Keratinocyte (primary cell): ENCODE measurements around the gene WIPF3. TPM values are rescaled to one million over a fixed set of nuclear protein-coding genes. Genes with fewer than 3 reads are reported as not detected.

Experiments
- DNase-seq: peaks from one replicate; pipeline ENCODE4 v3.0.0-alpha.2; 2011; ENCODE audit warnings: low read depth, missing footprints, low spot score
- FAIRE-seq: peaks from 2 replicates; lab custom pipeline; 2011; peaks lifted over from hg19 to GRCh38; lab: Jason Lieb, UNC
- H2AFZ ChIP-seq: 2 replicates; pipeline ENCODE4 v1.6.0; 2012; ENCODE audit warnings: low read length, control low read depth, inconsistent platforms; ENCODE audit not compliant: control insufficient read depth
- H3K27ac ChIP-seq: 2 replicates; pipeline ENCODE4 v1.5.1; 2011; ENCODE audit warnings: low read length; ENCODE audit not compliant: control insufficient read depth, insufficient read depth
- H3K27me3 ChIP-seq: 3 replicates; pipeline ENCODE4 v1.6.0; 2011; ENCODE audit warnings: low read length; ENCODE audit not compliant: control insufficient read depth, insufficient read depth; ENCODE audit errors: extremely low read depth
- H3K36me3 ChIP-seq, 2 experiments: 2 replicates in 1 of 2; 3 replicates in 1 of 2; pipeline ENCODE4 v1.5.1; 2011; ENCODE audit warnings: low read length in 2 of 2, mild to moderate bottlenecking in 1 of 2; ENCODE audit not compliant: control insufficient read depth in 2 of 2, insufficient read depth in 2 of 2; ENCODE audit errors: extremely low read depth in 1 of 2
- H3K4me1 ChIP-seq: 3 replicates; pipeline ENCODE4 v1.5.1; 2011; ENCODE audit warnings: low read length; ENCODE audit not compliant: control insufficient read depth, insufficient read depth; ENCODE audit errors: extremely low read depth
- H3K4me2 ChIP-seq: 3 replicates; pipeline ENCODE4 v1.6.0; 2011; ENCODE audit warnings: low read depth, low read length; ENCODE audit not compliant: control insufficient read depth, insufficient read depth; ENCODE audit errors: extremely low read depth
- H3K4me3 ChIP-seq, 3 experiments: fragments of 200-600 bp in 1 of 3; sonication (generic) in 1 of 3; 2 replicates in 2 of 3; 3 replicates in 1 of 3; pipeline ENCODE4 v1.5.1; 2011 to 2016; ENCODE audit warnings: low read length in 3 of 3, mild to moderate bottlenecking in 3 of 3, control low read depth in 2 of 3, inconsistent platforms in 1 of 3, low read depth in 1 of 3, mixed read lengths in 1 of 3, mixed run types in 1 of 3, moderate library complexity in 1 of 3; ENCODE audit not compliant: control insufficient read depth in 2 of 3, insufficient read depth in 2 of 3; ENCODE audit errors: extremely low read depth in 1 of 3
- H3K79me2 ChIP-seq: 2 replicates; pipeline ENCODE4 v1.6.0; 2012; ENCODE audit warnings: low read length; ENCODE audit not compliant: control insufficient read depth, insufficient read depth
- H3K9ac ChIP-seq: 3 replicates; pipeline ENCODE4 v1.6.0; 2011; ENCODE audit warnings: low read length; ENCODE audit not compliant: control insufficient read depth, insufficient read depth; ENCODE audit errors: extremely low read depth
- H3K9me1 ChIP-seq: 3 replicates; pipeline ENCODE4 v1.6.0; 2011; ENCODE audit warnings: low read length; ENCODE audit not compliant: control insufficient read depth, insufficient read depth; ENCODE audit errors: extremely low read depth
- H3K9me3 ChIP-seq: 2 replicates; pipeline ENCODE4 v1.5.1; 2012; ENCODE audit warnings: low read depth, low read length; ENCODE audit not compliant: control insufficient read depth
- H4K20me1 ChIP-seq: 3 replicates; pipeline ENCODE4 v1.6.0; 2011; ENCODE audit warnings: low read length; ENCODE audit not compliant: control insufficient read depth, insufficient read depth; ENCODE audit errors: extremely low read depth
- CTCF ChIP-seq, 3 experiments: IDR thresholded peaks in 1 of 3; conservative IDR thresholded peaks in 1 of 3; optimal IDR thresholded peaks in 1 of 3; 2 replicates in 2 of 3; 3 replicates in 1 of 3; pipeline versions ENCODE3 to v1.5.1; 2011; ENCODE audit warnings: low read length in 3 of 3, mild to moderate bottlenecking in 3 of 3, moderate library complexity in 2 of 3, control low read depth in 1 of 3, inconsistent platforms in 1 of 3; ENCODE audit not compliant: insufficient read depth in 2 of 3; ENCODE audit errors: extremely low read depth in 1 of 3
- EZH2 ChIP-seq: IDR thresholded peaks from one replicate; pipeline ENCODE4 v1.6.1; 2012; ENCODE audit warnings: inconsistent platforms, mild to moderate bottlenecking, low read length, moderate library complexity
- dilution Hi-C: fragments of 300-500 bp; cut with MboI; formaldehyde crosslinking; loops from one replicate; pipeline ENCODE4 v1.7.0; 2020; ENCODE audit warnings: low sequenced_read_pairs; ENCODE audit not compliant: extremely low pct_ligation_motif_present
- polyA plus RNA-seq, 5 experiments: library from polyadenylated mRNA; depleted of rRNA in 3 of 5; stranded (reverse) in 3 of 5; stranded (forward) in 1 of 5; unstranded in 1 of 5; fragments of >200 nt; gene quantifications; 1 replicate in 1 of 5; 2 replicates in 3 of 5; 3 replicates in 1 of 5; pipeline versions ENCODE4 v1.2.1 to v1.2.3, GENCODE V29; 2011 to 2012; ENCODE audit warnings: missing spikeins in 2 of 5, low read depth in 1 of 5, low replicate concordance in 1 of 5

Gene WIPF3
- polyA plus RNA-seq, 1 donor (not counting 4 experiments of a cell fraction or from before 2014, with no cell fraction given) = 0.04 TPM

- Histone ChIP-seq H3K27ac (no peak overlapping the region), H3K9me3 (no peaks in the 10 kb centered on the region), H2AFZ (no peak overlapping the region), H3K9ac (no peak overlapping the region), H3K9me1 (peaks cover 2% of the 10 kb centered on the region), H4K20me1 (no peaks in the 10 kb centered on the region), H3K4me1 (peaks cover 13% of the 10 kb centered on the region), H3K36me3 (peaks cover 9 to 35% of the 10 kb centered on the region in 2 experiments), H3K4me3 (no peak overlapping the region), H3K79me2 (no peaks in the 10 kb centered on the region), H3K4me2 (no peak overlapping the region), H3K27me3 (no peaks in the 10 kb centered on the region)
- FAIRE-seq (no peak), DNase-seq (no peak)
- dilution Hi-C loops = no loop called here
- TF ChIP-seq EZH2 = no peak
- TF ChIP-seq CTCF (optimal IDR thresholded peaks at IDR 0.05 in 1 of 3, IDR thresholded peaks at IDR 0.05 in 1 of 3, conservative IDR thresholded peaks at IDR 0.05 in 1 of 3; ENCODE audit: extremely low read depth in 1 of 3, insufficient read depth in 2 of 3, low read length in 3 of 3) = no peak
Measured at GRCh38 chr7:29948587-29948986, 142.3 kb downstream of the WIPF3 start.

DNA sequence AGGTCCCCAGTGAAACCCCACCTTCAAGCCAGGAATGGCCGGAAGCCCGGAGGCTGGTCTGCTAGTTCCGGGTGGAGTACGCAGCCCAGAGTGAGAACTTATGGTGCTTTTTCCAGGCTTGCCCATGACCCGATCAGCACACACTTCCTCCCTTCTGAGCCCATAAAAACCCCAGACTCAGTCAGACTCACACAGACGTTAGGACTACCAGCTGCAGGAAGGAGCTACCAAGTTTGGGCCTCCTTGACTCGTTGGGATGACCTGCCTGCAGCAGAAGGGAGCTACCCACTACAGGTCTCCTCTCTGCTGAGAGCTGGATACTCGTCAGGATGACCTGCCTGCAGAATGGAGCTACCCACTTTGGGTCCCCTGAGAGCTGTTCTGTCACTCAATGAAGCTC, 144.2 kb downstream of the WIPF3 start:
- Histone ChIP-seq H3K27me3 (no peaks in the 10 kb centered on the region), H3K27ac (no peak overlapping the region), H3K36me3 (peaks cover 10 to 35% of the 10 kb centered on the region in 2 experiments), H2AFZ (no peak overlapping the region), H3K9me3 (no peaks in the 10 kb centered on the region), H3K9me1 (no peaks in the 10 kb centered on the region), H3K4me2 (no peak overlapping the region), H3K79me2 (no peaks in the 10 kb centered on the region), H3K4me3 (no peak overlapping the region), H3K4me1 (no peaks in the 10 kb centered on the region), H3K9ac (no peak overlapping the region), H4K20me1 (no peaks in the 10 kb centered on the region)
- DNase-seq (no peak), FAIRE-seq (no peak)
- TF ChIP-seq EZH2 (no peak), CTCF (optimal IDR thresholded peaks at IDR 0.05 in 1 of 3, IDR thresholded peaks at IDR 0.05 in 1 of 3, conservative IDR thresholded peaks at IDR 0.05 in 1 of 3; ENCODE audit: extremely low read depth in 1 of 3, insufficient read depth in 2 of 3, low read length in 3 of 3) (no peak)
- dilution Hi-C loops = no loop called here
